CD4-positive, alpha-beta memory T cell (primary cell): ENCODE measurements around the gene ZDHHC5. TPM values are rescaled to one million over a fixed set of nuclear protein-coding genes. Genes with fewer than 3 reads are reported as not detected.

Experiments used
- CTCF ChIA-PET: fragments of 350-600 bp; sonication (Branson Sonifier 250); formaldehyde crosslinking; loops from one replicate; lab custom pipeline; 2021; ENCODE audit warnings: inconsistent platforms; ENCODE audit not compliant: partially characterized antibody; lab: Charles Lee
- POLR2A ChIA-PET: fragments of 350-600 bp; sonication (Branson Sonifier 250); formaldehyde crosslinking; loops from one replicate; lab custom pipeline; 2021; ENCODE audit not compliant: partially characterized antibody; lab: Charles Lee
- DNase-seq, 5 donors: peaks; one replicate each; pipeline versions ENCODE4 v3.0.0 to v3.0.0-alpha.2; 2020 to 2022; ENCODE audit warnings: mixed read lengths in 1 of 5
- H3K27ac ChIP-seq: one replicate; pipeline ENCODE4 v1.7.0; 2013; ENCODE audit warnings: low read depth, low read length
- H3K27me3 ChIP-seq: 2 replicates; pipeline ENCODE4 v1.7.0; 2013; ENCODE audit warnings: mild to moderate bottlenecking, low read length, moderate library complexity; ENCODE audit not compliant: insufficient read depth
- H3K36me3 ChIP-seq: 2 replicates; pipeline ENCODE4 v1.7.0; 2013; ENCODE audit warnings: mild to moderate bottlenecking, low read length, moderate library complexity; ENCODE audit not compliant: insufficient read depth
- H3K4me1 ChIP-seq: 2 replicates; pipeline ENCODE4 v1.7.0; 2013; ENCODE audit warnings: mild to moderate bottlenecking, low read length, moderate library complexity; ENCODE audit not compliant: insufficient read depth
- H3K4me3 ChIP-seq, 2 donors: one replicate each; pipeline ENCODE4 v1.7.0; 2013; ENCODE audit warnings: low read length in 2 of 2, mild to moderate bottlenecking in 1 of 2
- H3K9me3 ChIP-seq, 2 donors: one replicate each; pipeline ENCODE4 v1.7.0; 2013; ENCODE audit warnings: low read length in 2 of 2, control low read depth in 1 of 2; ENCODE audit not compliant: control insufficient read depth in 1 of 2
- H3K27ac Mint-ChIP-seq, 7 donors: one replicate each; pipeline ENCODE4 v1.8.0; 2020 to 2021; ENCODE audit warnings: mixed read lengths in 7 of 7, mild to moderate bottlenecking in 6 of 7, inconsistent platforms in 3 of 7, moderate library complexity in 3 of 7
- H3K27me3 Mint-ChIP-seq, 2 donors: one replicate each; pipeline ENCODE4 v1.8.0; 2020 to 2021; ENCODE audit warnings: mixed read lengths in 2 of 2
- H3K36me3 Mint-ChIP-seq, 2 donors: one replicate each; pipeline ENCODE4 v1.8.0; 2020 to 2021; ENCODE audit warnings: mixed read lengths in 2 of 2, inconsistent platforms in 1 of 2, mild to moderate bottlenecking in 1 of 2
- H3K4me1 Mint-ChIP-seq, 4 donors: one replicate each; pipeline ENCODE4 v1.8.0; 2020 to 2021; ENCODE audit warnings: mixed read lengths in 4 of 4, mild to moderate bottlenecking in 1 of 4
- H3K4me3 Mint-ChIP-seq, 8 donors: one replicate each; pipeline ENCODE4 v1.8.0; 2020 to 2021; ENCODE audit warnings: mixed read lengths in 8 of 8, mild to moderate bottlenecking in 7 of 8, moderate library complexity in 6 of 8, inconsistent platforms in 3 of 8
- H3K9me3 Mint-ChIP-seq, 8 donors: one replicate each; pipeline ENCODE4 v1.8.0; 2020 to 2021; ENCODE audit warnings: mixed read lengths in 8 of 8, mild to moderate bottlenecking in 5 of 8, inconsistent platforms in 3 of 8, moderate library complexity in 1 of 8
- intact Hi-C: fragments of 100-400 bp; cut with micrococcal nuclease; formaldehyde crosslinking; loops from one replicate; pipeline ENCODE4 v1.15.1; 2023
- polyA plus RNA-seq, 2 donors: library from polyadenylated mRNA; unstranded; fragments of 300-500 nt; fragmentation: Illumina TruSeq; gene quantifications; one replicate each; pipeline ENCODE4 v1.2.3, GENCODE V29; 2021
- total RNA-seq, 2 experiments: library from RNA; stranded (reverse); gene quantifications; one replicate each; pipeline ENCODE4 v1.2.3, GENCODE V29; 2021

The ZDHHC5 gene
- total and polyA plus RNA-seq, 4 experiments from 2014 or later: 30.4 to 75.8 (median 58.9) TPM

DNA sequence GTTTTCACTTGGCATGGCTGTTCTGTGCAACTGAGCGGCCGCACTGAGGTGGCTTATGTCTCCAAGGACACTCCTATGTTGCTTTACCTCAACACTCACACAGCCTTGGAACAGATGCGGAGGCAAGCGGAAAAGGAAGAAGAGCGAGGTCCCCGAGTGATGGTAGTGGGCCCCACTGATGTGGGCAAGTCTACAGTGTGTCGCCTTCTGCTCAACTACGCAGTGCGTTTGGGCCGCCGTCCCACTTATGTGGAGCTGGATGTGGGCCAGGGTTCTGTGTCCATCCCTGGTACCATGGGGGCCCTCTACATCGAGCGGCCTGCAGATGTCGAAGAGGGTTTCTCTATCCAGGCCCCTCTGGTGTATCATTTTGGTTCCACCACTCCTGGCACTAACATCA, 8.2 kb upstream of the ZDHHC5 start:
- POLR2A ChIA-PET: interaction anchor here (1.2 to 4.4 kb wide), 3 partner anchors 8 to 53 kb away, joined by 3 to 33 read pairs (median 3); partner anchors contain the start of genes TMX2 and ZDHHC5
- CTCF ChIA-PET: interaction anchor here (1.6 to 2.6 kb wide), 2 partner anchors 15 to 141 kb away, joined by 5 to 9 read pairs; no protein-coding TSS in a partner anchor
- Mint-ChIP-seq H3K4me1 (peaks cover 17 to 30% (median 27%) of the 10 kb centered on the region in 4 donors), H3K4me3 (peak overlapping the region in 1 of 8 donors; percentile 21), H3K27ac (no peak overlapping the region), H3K27me3 (no peaks in the 10 kb centered on the region), H3K9me3 (peaks cover 0 to 4% (median 0%) of the 10 kb centered on the region in 8 donors), H3K36me3 (peaks cover 26 to 38% of the 10 kb centered on the region in 2 donors)
- no peak overlapping the region for H3K4me3 ChIP-seq
- peaks cover 16% of the 10 kb centered on the region for H3K4me1 ChIP-seq
- intact Hi-C loops: no loop called here
- H3K9me3 ChIP-seq: no peaks in the 10 kb centered on the region
- no peak for DNase-seq
- peaks cover 11% of the 10 kb centered on the region for H3K36me3 ChIP-seq
- no peak overlapping the region for H3K27ac ChIP-seq
- H3K27me3 ChIP-seq: no peaks in the 10 kb centered on the region

DNA sequence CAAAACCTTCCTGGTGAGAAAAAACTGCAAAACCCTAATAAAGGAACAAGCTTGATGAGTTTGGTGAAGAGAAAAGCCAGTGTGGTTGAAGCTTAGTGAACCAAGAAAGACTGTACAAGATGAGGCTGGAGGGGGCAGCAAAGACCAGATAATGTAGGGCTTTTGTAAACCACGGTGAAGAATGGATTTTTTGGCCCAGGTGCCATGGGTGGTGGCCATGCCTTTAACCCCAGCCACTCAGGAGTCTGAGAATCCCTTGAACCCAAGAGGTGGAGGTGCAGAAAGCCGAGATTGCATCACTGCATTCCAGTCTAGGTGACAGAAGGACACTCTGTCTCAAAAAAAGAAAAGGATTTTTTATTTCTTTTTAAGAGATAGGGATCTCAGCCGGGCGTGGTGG, 5.0 kb upstream of the ZDHHC5 start:
- Mint-ChIP-seq H3K27ac (peak overlapping the region in 2 of 7 donors; percentile 29 to 54), H3K4me3 (peak overlapping the region in 1 of 8 donors; percentile 4)

GRCh38 chr11:57663975-57664374, 3.9 kb upstream of the ZDHHC5 start:
- Mint-ChIP-seq H3K9me3 (peaks cover 0 to 13% (median 0%) of the 10 kb centered on the region in 8 donors), H3K36me3 (peaks cover 23 to 46% of the 10 kb centered on the region in 2 donors), H3K4me3 (no peak overlapping the region), H3K27me3 (peaks cover 0 to 5% of the 10 kb centered on the region in 2 donors), H3K4me1 (peaks cover 20 to 36% (median 21%) of the 10 kb centered on the region in 4 donors), H3K27ac (peak overlapping the region in 1 of 7 donors; percentile 87)
- Histone ChIP-seq H3K36me3 (peaks cover 11% of the 10 kb centered on the region), H3K4me1 (peaks cover 13% of the 10 kb centered on the region), H3K9me3 (no peaks in the 10 kb centered on the region), H3K4me3 (no peak overlapping the region), H3K27ac (no peak overlapping the region), H3K27me3 (no peaks in the 10 kb centered on the region)
- intact Hi-C loops: no loop called here
- CTCF ChIA-PET: interaction anchor here (1.7 kb wide), 1 partner anchor 137 kb away, joined by 7 read pairs; no protein-coding TSS in a partner anchor
- POLR2A ChIA-PET: no interaction called here
- DNase-seq: no peak

More for the DNA sequence above, 5.0 kb upstream of the ZDHHC5 start:
- peaks cover 26 to 47% of the 10 kb centered on the region in 2 donors for H3K36me3 Mint-ChIP-seq
- Histone ChIP-seq H3K27ac (no peak overlapping the region), H3K9me3 (no peaks in the 10 kb centered on the region), H3K27me3 (no peaks in the 10 kb centered on the region), H3K4me1 (peaks cover 17% of the 10 kb centered on the region), H3K36me3 (peaks cover 11% of the 10 kb centered on the region), H3K4me3 (no peak overlapping the region)
- no peak for DNase-seq
- H3K9me3 Mint-ChIP-seq: peaks cover 0 to 13% (median 0%) of the 10 kb centered on the region in 8 donors
- H3K27me3 Mint-ChIP-seq: peaks cover 0 to 5% of the 10 kb centered on the region in 2 donors
- ChIA-PET CTCF (interaction anchor here (1.5 kb wide), 1 partner anchor 138 kb away, joined by 5 read pairs; no protein-coding TSS in a partner anchor), POLR2A (no interaction called here)
- intact Hi-C loops: no loop called here
- peaks cover 23 to 37% (median 25%) of the 10 kb centered on the region in 4 donors for H3K4me1 Mint-ChIP-seq

DNA sequence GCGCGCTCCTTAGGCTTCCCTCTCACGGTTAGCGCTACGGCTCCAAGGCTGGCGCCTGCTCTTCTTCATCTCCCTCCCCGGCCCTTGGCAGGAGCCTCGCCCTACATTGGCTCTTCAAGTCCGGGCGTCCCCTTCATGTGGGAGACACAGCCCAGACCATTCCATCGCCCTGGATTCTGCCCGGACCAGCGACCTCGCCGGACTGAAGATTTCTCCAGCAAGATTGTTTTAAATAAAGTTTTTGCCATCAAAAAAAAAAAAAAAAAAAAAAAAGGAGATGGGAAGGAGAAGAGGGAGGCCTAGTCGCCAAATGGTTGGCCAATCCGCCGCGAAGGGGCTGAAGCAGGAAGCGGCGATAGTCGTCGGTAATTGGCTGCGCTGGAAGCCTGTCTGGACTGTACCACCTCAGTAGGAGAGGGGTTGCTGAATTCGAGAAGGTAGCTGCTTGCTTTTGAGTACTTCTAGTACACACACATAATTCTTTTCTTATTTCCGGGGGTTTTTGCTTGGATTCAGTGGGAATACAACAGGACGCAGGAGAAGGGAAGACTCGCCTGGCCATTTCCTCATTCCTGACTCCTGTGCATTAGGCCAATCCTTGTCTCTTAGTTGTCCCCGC, 688 bp upstream of the ZDHHC5 start:
- H3K4me3 Mint-ChIP-seq: peak overlapping the region; percentile 88 to 99 (median 96)
- Histone ChIP-seq H3K4me3 (peak overlapping the region; percentile 44 to 93), H3K27me3 (no peaks in the 10 kb centered on the region), H3K27ac (peak overlapping the region; percentile 91), H3K9me3 (no peaks in the 10 kb centered on the region), H3K4me1 (peaks cover 42% of the 10 kb centered on the region), H3K36me3 (peaks cover 2% of the 10 kb centered on the region)
- ChIA-PET CTCF (interaction anchor here (0.6 to 3.0 kb wide), 7 partner anchors 9 to 209 kb away, joined by 3 to 17 read pairs (median 4); partner anchors contain the start of genes CLP1 and UBE2L6), POLR2A (interaction anchor here (0.6 to 3.4 kb wide), 15 partner anchors 9 to 911 kb away, joined by 3 to 33 read pairs (median 4); partner anchors contain the start of genes CLP1, LPXN, MED19 and SELENOH)
- H3K27me3 Mint-ChIP-seq: peaks cover 0 to 5% of the 10 kb centered on the region in 2 donors
- intact Hi-C loops: loop anchor here (1.0 to 5.0 kb wide), 12 partner anchors 10 to 1950 kb away; partner anchors contain the start of genes CLP1, FAM111A, MED19 and OSBP
- H3K27ac Mint-ChIP-seq: peak overlapping the region; percentile 98 to 100 (median 99)
- DNase-seq: peak in 4 of 5 donors; percentile 98 to 99 (median 98)
- peaks cover 33 to 66% (median 41%) of the 10 kb centered on the region in 4 donors for H3K4me1 Mint-ChIP-seq
- peaks cover 0 to 13% (median 0%) of the 10 kb centered on the region in 8 donors for H3K9me3 Mint-ChIP-seq
- H3K36me3 Mint-ChIP-seq: peaks cover 6 to 35% of the 10 kb centered on the region in 2 donors

DNA sequence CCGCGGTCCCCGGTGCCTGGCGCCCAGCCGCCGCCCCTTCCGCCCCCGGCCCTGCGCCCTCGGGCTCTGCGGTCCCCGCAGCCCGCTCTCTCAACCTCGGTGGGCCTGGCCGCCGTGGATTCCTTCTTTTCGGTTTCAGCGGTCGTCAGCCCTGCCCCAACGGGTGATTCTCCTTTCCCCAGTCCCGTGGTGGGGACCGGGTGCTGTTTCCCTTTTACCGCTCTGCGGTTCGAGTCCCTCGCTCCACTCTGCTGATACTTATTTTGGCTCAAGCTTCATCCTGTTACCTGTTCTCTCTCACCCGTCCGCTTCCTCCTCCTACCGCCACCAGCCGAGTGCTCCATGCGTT, 494 bp downstream of the ZDHHC5 start:
- peaks cover 13% of the 10 kb centered on the region for H3K36me3 ChIP-seq
- H3K4me1 ChIP-seq: peaks cover 50% of the 10 kb centered on the region
- peaks cover 0 to 13% (median 0%) of the 10 kb centered on the region in 8 donors for H3K9me3 Mint-ChIP-seq
- H3K36me3 Mint-ChIP-seq: peaks cover 10 to 38% of the 10 kb centered on the region in 2 donors
- H3K4me3 ChIP-seq: peak overlapping the region; percentile 75 to 93
- no peaks in the 10 kb centered on the region for H3K27me3 ChIP-seq
- H3K4me3 Mint-ChIP-seq: peak overlapping the region; percentile 88 to 99 (median 96)
- no peaks in the 10 kb centered on the region for H3K9me3 ChIP-seq
- peak in 2 of 5 donors; percentile 47 to 72 for DNase-seq
- ChIA-PET POLR2A (interaction anchor here (0.6 to 3.4 kb wide), 11 partner anchors 11 to 907 kb away, joined by 3 to 33 read pairs (median 4); partner anchors contain the start of genes CLP1, LPXN, MED19 and SELENOH), CTCF (interaction anchor here (0.7 to 1.1 kb wide), 3 partner anchors 26 to 132 kb away, joined by 3 read pairs; no protein-coding TSS in a partner anchor)
- H3K27me3 Mint-ChIP-seq: peaks cover 0 to 5% of the 10 kb centered on the region in 2 donors
- peak overlapping the region; percentile 98 to 100 (median 99) for H3K27ac Mint-ChIP-seq
- peak overlapping the region; percentile 91 for H3K27ac ChIP-seq
- H3K4me1 Mint-ChIP-seq: peaks cover 36 to 72% (median 50%) of the 10 kb centered on the region in 4 donors
- intact Hi-C loops: loop anchor here (5.0 kb wide), 3 partner anchors 341 to 1949 kb away; partner anchors contain the start of genes FAM111A and OSBP

DNA sequence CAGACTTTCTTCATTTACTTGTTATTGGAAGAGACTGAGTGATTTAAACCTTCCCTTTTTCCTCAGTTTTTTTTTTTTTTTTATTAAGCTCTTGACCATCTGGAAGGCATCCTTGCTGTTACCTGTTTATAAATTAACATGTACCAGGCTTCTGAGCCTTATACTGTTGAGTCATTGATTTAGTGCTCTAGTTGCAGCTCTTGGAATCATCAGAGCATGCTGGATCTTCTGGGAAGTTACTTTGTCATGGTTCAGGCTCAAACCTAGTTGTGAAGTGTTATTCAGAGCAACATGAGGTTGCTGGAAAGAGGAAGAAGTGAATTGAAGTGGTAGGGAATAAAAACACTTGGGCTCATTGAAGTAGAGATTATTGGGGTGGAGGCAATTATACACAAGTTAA, 6.3 kb downstream of the ZDHHC5 start:
- POLR2A ChIA-PET: interaction anchor here (1.0 kb wide), 1 partner anchor 349 kb away, joined by 3 read pairs; the partner anchor contains the start of gene TNKS1BP1
- Histone ChIP-seq H3K36me3 (peaks cover 40% of the 10 kb centered on the region), H3K9me3 (no peaks in the 10 kb centered on the region), H3K27ac (no peak overlapping the region), H3K4me3 (no peak overlapping the region), H3K4me1 (peaks cover 76% of the 10 kb centered on the region), H3K27me3 (no peaks in the 10 kb centered on the region)
- CTCF ChIA-PET: interaction anchor here (0.6 to 2.3 kb wide), 3 partner anchors 23 to 1045 kb away, joined by 3 to 6 read pairs (median 6); no protein-coding TSS in a partner anchor
- Mint-ChIP-seq H3K36me3 (peaks cover 39 to 60% of the 10 kb centered on the region in 2 donors), H3K9me3 (no peaks in the 10 kb centered on the region), H3K4me3 (peak overlapping the region in 3 of 8 donors; percentile 10 to 78 (median 24)), H3K27me3 (no peaks in the 10 kb centered on the region), H3K27ac (peak overlapping the region; percentile 5 to 86 (median 28)), H3K4me1 (peaks cover 48 to 88% (median 70%) of the 10 kb centered on the region in 4 donors)
- intact Hi-C loops: no loop called here
- DNase-seq: no peak
